NCI-H510A (cell line): ENCODE measurements around the gene POLDIP2.

ENCODE experiments used
- DNase-seq: peaks from one replicate; lab custom pipeline; 2025; lab: John Stamatoyannopoulos, UW

POLDIP2 gene

DNA sequence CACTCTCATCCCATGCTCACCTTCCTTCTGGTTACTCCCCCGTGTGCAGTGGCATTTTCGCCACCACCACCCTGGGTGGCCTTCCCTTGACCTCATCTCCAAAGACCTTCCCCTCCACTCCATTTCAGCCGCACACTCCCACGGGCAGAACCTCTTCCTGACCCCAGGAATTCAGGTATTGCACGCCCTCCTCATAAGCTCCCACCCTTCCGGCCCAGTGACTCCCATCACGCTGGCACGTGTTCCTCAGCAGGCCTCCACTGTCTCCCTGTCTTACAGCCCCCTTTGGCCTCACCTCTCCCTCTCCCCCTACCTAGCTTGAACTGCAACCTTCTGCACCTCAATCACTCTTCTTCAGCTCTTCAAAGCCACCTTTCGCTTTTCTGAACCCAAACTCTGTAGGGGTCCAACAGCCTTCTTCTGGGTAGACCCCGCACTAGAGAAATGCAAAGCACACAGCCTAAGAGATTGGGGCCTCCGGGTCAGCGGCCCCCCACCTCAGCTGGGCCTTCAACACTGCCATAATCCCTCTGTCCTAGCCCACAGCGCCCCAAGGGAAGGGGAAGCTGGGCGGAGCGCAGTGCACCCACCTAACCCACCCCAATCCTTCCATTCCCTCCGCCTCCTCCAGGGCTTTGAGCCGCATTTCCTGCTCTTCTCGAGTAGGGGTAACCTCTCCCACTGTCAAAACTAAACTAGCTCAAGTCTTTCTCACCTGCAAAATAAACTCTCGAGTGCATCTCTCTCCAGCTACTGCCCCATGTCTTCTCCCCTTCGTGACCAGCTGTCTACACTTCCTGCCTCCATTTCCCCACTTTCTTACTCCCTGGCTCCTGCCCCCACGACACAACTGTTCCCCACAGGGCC lies 40.0 kb downstream of the POLDIP2 start:
- no peak for DNase-seq

DNA sequence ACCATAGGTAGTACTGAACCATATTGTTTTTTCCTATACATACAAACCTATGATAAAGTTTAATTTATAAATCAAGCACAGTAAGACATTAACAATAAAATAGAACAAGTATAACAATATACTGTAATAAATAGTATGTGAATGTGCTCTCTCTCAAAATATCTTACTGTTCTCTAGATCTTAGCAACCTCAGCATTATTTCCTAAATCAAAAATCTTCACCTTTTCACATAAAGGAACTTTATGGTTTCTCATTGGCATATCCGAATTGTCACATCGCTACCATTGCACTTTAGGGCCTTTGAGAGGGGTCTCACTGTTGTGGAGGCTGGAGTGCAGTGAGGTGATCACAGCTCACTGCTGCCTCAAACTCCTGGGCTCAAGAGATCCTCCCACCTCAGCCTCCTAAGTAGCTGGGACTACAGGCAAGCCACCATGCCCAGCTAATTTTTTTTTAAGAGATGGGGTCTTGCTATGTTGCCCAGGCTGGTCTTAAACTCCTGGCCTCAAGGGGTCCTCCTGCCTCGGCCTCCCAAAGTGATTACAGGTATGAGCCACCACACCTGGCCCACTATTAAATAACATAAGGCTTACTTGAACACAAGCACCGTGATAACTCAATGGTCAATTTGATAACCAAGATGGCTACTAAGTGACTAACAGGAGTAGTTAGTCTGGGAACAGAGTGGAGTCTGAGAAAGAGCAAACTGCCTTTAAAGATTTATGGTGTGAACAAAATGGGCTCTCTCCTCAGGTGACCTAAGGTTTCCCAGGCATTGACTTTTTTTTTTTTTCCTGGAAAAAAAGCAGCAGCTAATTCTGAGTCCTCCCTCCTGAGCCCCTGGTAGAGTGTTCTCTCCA lies 41.3 kb downstream of the POLDIP2 start:
- no peak for DNase-seq

DNA sequence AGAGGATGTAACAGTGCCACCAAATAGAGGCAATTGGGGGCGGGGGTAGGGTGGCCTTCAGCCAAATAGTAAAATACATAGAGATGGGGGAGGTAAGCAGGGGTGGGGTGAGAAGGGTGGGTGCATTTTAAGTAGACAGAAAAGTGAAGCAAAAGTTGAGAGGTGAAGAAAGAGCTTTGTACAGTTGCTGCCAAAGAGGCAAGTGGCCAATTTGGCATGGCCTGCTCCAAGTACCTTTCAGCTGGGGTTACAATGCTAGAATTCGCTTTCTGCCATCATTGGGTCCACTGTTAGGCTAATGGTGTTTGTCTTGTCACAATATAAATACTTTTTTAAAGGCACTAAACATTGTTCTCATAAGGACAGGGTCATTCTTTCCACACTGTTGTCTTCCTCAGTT lies 43.5 kb downstream of the POLDIP2 start:
- no peak for DNase-seq

DNA sequence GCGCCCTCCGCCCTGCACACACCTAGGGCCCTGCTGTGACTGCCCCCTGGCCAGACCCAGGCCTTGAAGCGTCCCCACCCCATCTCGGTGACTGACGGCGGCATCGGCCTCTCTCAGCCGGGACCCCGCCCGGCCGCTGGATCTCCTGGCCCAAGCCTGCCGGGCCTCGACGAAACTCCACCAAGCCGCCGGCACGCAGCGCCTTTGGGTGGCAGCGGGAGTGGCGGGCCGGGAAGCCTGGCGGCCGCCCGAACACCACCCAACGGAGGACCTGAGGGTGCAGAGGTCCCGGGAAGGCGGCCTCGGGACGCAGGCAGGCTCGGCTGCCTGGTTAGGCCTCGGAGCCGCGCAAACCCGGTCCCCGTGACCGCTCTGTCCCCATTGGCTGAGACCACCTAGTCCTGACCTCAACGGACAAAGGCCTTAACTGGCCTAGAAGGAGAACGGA lies 50.3 kb downstream of the POLDIP2 start:
- no peak for DNase-seq

DNA sequence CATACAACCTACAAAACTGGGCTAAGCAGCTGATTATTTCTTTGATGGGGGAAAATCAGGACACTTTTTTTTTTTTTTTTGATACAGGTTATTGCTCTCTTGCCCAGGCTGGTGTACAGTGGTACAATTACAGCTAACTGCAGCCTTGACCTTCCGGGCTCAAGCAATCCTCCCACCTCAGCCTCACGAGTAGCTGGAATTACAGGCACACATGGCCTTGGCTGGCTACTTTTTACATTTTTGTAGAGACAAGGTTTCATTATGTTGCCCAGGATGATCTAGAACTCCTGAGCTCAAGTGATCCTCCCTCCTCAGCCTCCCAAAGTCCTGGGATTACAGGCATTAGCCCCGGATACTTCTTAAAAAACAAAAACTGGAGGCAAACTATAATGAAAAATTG lies 58.9 kb downstream of the POLDIP2 start:
- DNase-seq, result no peak
